SK-N-SH (cell line): ENCODE data around the gene LARP1. TPM values are rescaled to one million over a fixed set of nuclear protein-coding genes. Genes with fewer than 3 reads are reported as not detected.
"Not testable (repeated sequence)": the region's sequence is repeated elsewhere in the genome, so short reads cannot be mapped to it uniquely, and the experiment has no call there.

ENCODE experiments used
- CTCF ChIA-PET: fragments of 300-600, 350-600 bp; formaldehyde crosslinking; extraction: SDS; loops from one replicate; lab custom pipeline; 2021; lab: Yijun Ruan, JAX
- POLR2A ChIA-PET: fragments of 350-600 bp; sonication (Branson Sonifier 250); formaldehyde crosslinking; extraction: SDS; loops from one replicate; lab custom pipeline; 2020; ENCODE audit warnings: antibody characterized with exemption, inconsistent platforms; lab: Yijun Ruan, JAX
- DNase-seq: peaks from one replicate; pipeline ENCODE4 v3.0.0; 2012
- H2AFZ ChIP-seq: fragments of 200-600 bp; sonication (generic); 2 replicates; pipeline ENCODE4 v1.8.1; 2016; ENCODE audit warnings: antibody characterized with exemption, mild to moderate bottlenecking, low read depth
- H3F3A ChIP-seq: fragments of 200-600 bp; sonication (generic); replicated peaks from 2 replicates; pipeline ENCODE3; 2016; ENCODE audit warnings: antibody characterized with exemption, mild to moderate bottlenecking; ENCODE audit not compliant: insufficient read depth
- H3K27ac ChIP-seq, 2 experiments: fragments of 200-500 bp in 1 of 2; fragments of 200-600 bp in 1 of 2; sonication (Bioruptor generic) in 1 of 2; sonication (generic), shearing (Covaris generic) in 1 of 2; 2 replicates each; pipeline versions ENCODE4 v1.5.1 to v1.6.1; 2014 to 2016; ENCODE audit warnings: low read depth in 2 of 2, inconsistent platforms in 1 of 2, low read length in 1 of 2, mild to moderate bottlenecking in 1 of 2, mixed read lengths in 1 of 2
- H3K27me3 ChIP-seq: fragments of 200-600 bp; sonication (generic), shearing (Covaris generic); 2 replicates; pipeline ENCODE4 v1.6.1; 2016; ENCODE audit warnings: mixed run types; ENCODE audit not compliant: insufficient read depth
- H3K36me3 ChIP-seq, 2 experiments: fragments of 200-500 bp in 1 of 2; fragments of 200-600 bp in 1 of 2; sonication (Bioruptor generic) in 1 of 2; sonication (generic) in 1 of 2; replicated peaks in 1 of 2; 2 replicates each; pipeline versions ENCODE3 to v1.5.1; 2014 to 2016; ENCODE audit warnings: low read length in 1 of 2, mild to moderate bottlenecking in 1 of 2; ENCODE audit not compliant: insufficient read depth in 2 of 2, control insufficient read depth in 1 of 2
- H3K4me1 ChIP-seq, 2 experiments: fragments of 200-500 bp in 1 of 2; fragments of 200-600 bp in 1 of 2; sonication (Bioruptor generic) in 1 of 2; sonication (generic), shearing (Covaris generic) in 1 of 2; 2 replicates each; pipeline versions ENCODE4 v1.5.1 to v1.6.1; 2014 to 2016; ENCODE audit warnings: low read depth in 1 of 2, low read length in 1 of 2, mixed run types in 1 of 2; ENCODE audit not compliant: insufficient read depth in 2 of 2, control insufficient read depth in 1 of 2
- H3K4me2 ChIP-seq: fragments of 200-600 bp; sonication (generic), shearing (Covaris generic); 2 replicates; pipeline ENCODE4 v1.6.1; 2017; ENCODE audit warnings: mixed run types
- H3K4me3 ChIP-seq, 2 experiments: fragments of 200-500 bp in 1 of 2; fragments of 200-600 bp in 1 of 2; sonication (Bioruptor generic) in 1 of 2; sonication (generic), shearing (Covaris generic) in 1 of 2; 2 replicates each; pipeline versions ENCODE4 v1.5.1 to v1.8.1; 2014 to 2016; ENCODE audit warnings: low read depth in 2 of 2, inconsistent platforms in 1 of 2, low read length in 1 of 2, mild to moderate bottlenecking in 1 of 2, mixed read lengths in 1 of 2, moderate library complexity in 1 of 2
- H3K79me2 ChIP-seq: fragments of 200-600 bp; sonication (generic); 2 replicates; pipeline ENCODE4 v1.8.1; 2017; ENCODE audit warnings: mild to moderate bottlenecking; ENCODE audit not compliant: insufficient read depth
- H3K9ac ChIP-seq: fragments of 200-600 bp; sonication (generic); 2 replicates; pipeline ENCODE4 v1.6.1; 2017; ENCODE audit warnings: mixed run types
- H3K9me2 ChIP-seq: fragments of 200-600 bp; sonication (generic); 2 replicates; pipeline ENCODE4 v1.6.1; 2017; ENCODE audit warnings: mixed run types
- H3K9me3 ChIP-seq: fragments of 200-600 bp; sonication (generic); 2 replicates; pipeline ENCODE4 v1.6.1; 2017; ENCODE audit warnings: mixed run types, mild to moderate bottlenecking, moderate library complexity
- H4K20me1 ChIP-seq: fragments of 200-600 bp; sonication (generic); 2 replicates; pipeline ENCODE4 v1.6.1; 2017; ENCODE audit warnings: mild to moderate bottlenecking, mixed run types; ENCODE audit not compliant: insufficient read depth
- SMC3 ChIP-seq: IDR thresholded peaks from 2 replicates; pipeline ENCODE4 v1.6.1; 2012; ENCODE audit warnings: low read depth, low read length, improper control_type of control experiment
- TEAD4 ChIP-seq: IDR thresholded peaks from 2 replicates; pipeline ENCODE4 v1.4.0; 2012; ENCODE audit warnings: mild to moderate bottlenecking, borderline replicate concordance; ENCODE audit not compliant: insufficient read depth
- USF2 ChIP-seq: fragments of 150-350 bp; IDR thresholded peaks from 2 replicates; pipeline ENCODE4 v1.6.1; 2017; ENCODE audit warnings: antibody characterized with exemption, low read length, low read depth, borderline replicate concordance
- WGBS: methylation state at CpG from one replicate; pipeline ENCODE4 v1.1.6; 2017; ENCODE audit warnings: low lambda C conversion rate; 5-methylcytosine and 5-hydroxymethylcytosine counted together
- polyA plus RNA-seq, 3 experiments: library from polyadenylated mRNA; depleted of rRNA; stranded (reverse); fragments of >200 nt; gene quantifications; 2 replicates each; pipeline ENCODE4 v1.2.3, GENCODE V29; 2012
- TF ChIP-seq, protein P1 (sequence below): IDR thresholded peaks from 2 replicates; pipeline ENCODE4 v1.6.1; 2012; ENCODE audit warnings: mild to moderate bottlenecking, low read depth, low read length, moderate library complexity
- TF ChIP-seq, protein P2 (sequence below): fragments of 200-600 bp; sonication (generic); IDR thresholded peaks from 2 replicates; pipeline ENCODE4 v1.6.1; 2017; ENCODE audit warnings: antibody characterized with exemption, mild to moderate bottlenecking, moderate library complexity

The LARP1 gene
- polyA plus RNA-seq, 1 of the 3 experiments (the other 2 are of a cell fraction), result 57.4 TPM

DNA sequence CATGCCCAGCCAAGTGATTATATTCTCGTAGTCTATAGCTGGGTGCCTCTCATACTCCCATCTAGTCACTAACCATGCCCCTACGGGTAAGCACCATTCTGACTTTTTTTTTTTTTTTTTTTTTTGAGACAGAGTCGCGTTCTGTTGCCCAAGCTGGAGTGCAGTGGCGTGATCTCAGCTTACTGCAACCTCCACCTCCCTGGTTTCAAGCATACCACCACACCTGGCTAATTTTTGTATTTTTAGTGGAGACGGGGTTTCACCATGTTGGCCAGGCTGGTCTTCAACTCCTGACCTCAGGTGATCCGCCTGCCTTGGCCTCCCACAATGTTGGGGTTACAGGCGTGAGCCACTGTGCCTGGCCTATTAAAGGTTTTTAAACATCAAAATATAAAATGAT, 24.4 kb upstream of the LARP1 start:
- H3K4me2 ChIP-seq, H3K36me3 ChIP-seq, H3K4me1 ChIP-seq, H3K27ac ChIP-seq, DNase-seq, H3K27me3 ChIP-seq, H2AFZ ChIP-seq, H3K9me3 ChIP-seq, H3K9me2 ChIP-seq, H3K9ac ChIP-seq, H3K79me2 ChIP-seq, POLR2A ChIA-PET, H3K4me3 ChIP-seq, H4K20me1 ChIP-seq, H3F3A ChIP-seq: not testable (repeated sequence)
- CTCF ChIA-PET, result interaction anchor here (0.6 kb wide), 1 partner anchor 35 kb away, joined by 3 read pairs; no protein-coding TSS in a partner anchor
- WGBS, result 78% methylated on average over 8 of the region's 8 CpGs

DNA sequence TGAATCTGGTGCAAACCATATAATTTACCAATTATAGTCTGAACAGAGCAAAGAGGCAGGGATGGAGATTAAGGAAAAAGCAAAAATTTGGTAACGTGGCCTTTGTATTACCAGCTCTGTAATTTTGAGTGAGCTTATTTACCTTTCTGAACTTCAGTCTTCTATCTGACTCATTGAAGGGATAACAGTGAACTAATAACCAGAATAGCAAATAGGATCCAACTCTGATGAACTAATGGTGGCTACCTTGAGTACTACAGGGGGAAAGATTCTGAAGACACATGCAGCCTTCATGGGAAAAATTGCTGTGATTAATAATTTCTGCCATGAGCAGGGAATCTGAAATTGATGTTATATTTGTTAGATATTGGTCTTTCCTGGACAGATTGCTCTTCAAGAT, 23.0 kb upstream of the LARP1 start:
- no peaks in the 10 kb centered on the region for H3K79me2 ChIP-seq
- TF ChIP-seq TEAD4, result no peak
- TF ChIP-seq, protein P1, sequence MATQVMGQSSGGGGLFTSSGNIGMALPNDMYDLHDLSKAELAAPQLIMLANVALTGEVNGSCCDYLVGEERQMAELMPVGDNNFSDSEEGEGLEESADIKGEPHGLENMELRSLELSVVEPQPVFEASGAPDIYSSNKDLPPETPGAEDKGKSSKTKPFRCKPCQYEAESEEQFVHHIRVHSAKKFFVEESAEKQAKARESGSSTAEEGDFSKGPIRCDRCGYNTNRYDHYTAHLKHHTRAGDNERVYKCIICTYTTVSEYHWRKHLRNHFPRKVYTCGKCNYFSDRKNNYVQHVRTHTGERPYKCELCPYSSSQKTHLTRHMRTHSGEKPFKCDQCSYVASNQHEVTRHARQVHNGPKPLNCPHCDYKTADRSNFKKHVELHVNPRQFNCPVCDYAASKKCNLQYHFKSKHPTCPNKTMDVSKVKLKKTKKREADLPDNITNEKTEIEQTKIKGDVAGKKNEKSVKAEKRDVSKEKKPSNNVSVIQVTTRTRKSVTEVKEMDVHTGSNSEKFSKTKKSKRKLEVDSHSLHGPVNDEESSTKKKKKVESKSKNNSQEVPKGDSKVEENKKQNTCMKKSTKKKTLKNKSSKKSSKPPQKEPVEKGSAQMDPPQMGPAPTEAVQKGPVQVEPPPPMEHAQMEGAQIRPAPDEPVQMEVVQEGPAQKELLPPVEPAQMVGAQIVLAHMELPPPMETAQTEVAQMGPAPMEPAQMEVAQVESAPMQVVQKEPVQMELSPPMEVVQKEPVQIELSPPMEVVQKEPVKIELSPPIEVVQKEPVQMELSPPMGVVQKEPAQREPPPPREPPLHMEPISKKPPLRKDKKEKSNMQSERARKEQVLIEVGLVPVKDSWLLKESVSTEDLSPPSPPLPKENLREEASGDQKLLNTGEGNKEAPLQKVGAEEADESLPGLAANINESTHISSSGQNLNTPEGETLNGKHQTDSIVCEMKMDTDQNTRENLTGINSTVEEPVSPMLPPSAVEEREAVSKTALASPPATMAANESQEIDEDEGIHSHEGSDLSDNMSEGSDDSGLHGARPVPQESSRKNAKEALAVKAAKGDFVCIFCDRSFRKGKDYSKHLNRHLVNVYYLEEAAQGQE, result no peak
- no peak for TF ChIP-seq SMC3
- TF ChIP-seq USF2, result no peak
- TF ChIP-seq, protein P2, sequence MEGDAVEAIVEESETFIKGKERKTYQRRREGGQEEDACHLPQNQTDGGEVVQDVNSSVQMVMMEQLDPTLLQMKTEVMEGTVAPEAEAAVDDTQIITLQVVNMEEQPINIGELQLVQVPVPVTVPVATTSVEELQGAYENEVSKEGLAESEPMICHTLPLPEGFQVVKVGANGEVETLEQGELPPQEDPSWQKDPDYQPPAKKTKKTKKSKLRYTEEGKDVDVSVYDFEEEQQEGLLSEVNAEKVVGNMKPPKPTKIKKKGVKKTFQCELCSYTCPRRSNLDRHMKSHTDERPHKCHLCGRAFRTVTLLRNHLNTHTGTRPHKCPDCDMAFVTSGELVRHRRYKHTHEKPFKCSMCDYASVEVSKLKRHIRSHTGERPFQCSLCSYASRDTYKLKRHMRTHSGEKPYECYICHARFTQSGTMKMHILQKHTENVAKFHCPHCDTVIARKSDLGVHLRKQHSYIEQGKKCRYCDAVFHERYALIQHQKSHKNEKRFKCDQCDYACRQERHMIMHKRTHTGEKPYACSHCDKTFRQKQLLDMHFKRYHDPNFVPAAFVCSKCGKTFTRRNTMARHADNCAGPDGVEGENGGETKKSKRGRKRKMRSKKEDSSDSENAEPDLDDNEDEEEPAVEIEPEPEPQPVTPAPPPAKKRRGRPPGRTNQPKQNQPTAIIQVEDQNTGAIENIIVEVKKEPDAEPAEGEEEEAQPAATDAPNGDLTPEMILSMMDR, result no peak
- TF ChIP-seq, all 33 proteins: peak for 0
- H3K27ac ChIP-seq, result no peak overlapping the region
- H2AFZ ChIP-seq, result no peak overlapping the region
- WGBS, result 100% methylated on average over 1 of the region's 1 CpG
- H3K27me3 ChIP-seq, result no peaks in the 10 kb centered on the region
- no peak overlapping the region for H3K9ac ChIP-seq
- no peaks in the 10 kb centered on the region for H3F3A ChIP-seq
- no peaks in the 10 kb centered on the region for H3K4me1 ChIP-seq
- H3K4me3 ChIP-seq, result no peak overlapping the region
- no peaks in the 10 kb centered on the region for H3K9me2 ChIP-seq
- ChIA-PET CTCF (interaction anchor here (0.7 to 0.9 kb wide), 2 partner anchors 15 to 54 kb away, joined by 3 to 4 read pairs; no protein-coding TSS in a partner anchor), POLR2A (no interaction called here)
- H3K36me3 ChIP-seq, result no peaks in the 10 kb centered on the region
- H4K20me1 ChIP-seq, result no peaks in the 10 kb centered on the region
- DNase-seq, result no peak
- H3K4me2 ChIP-seq, result no peak overlapping the region
- H3K9me3 ChIP-seq, result no peaks in the 10 kb centered on the region
